ENCODE measurements around the gene ANXA4.
"Not testable (repeated sequence)": the region's sequence is repeated elsewhere in the genome, so short reads cannot be mapped to it uniquely, and the experiment has no call there.

ANXA4 gene

DNA sequence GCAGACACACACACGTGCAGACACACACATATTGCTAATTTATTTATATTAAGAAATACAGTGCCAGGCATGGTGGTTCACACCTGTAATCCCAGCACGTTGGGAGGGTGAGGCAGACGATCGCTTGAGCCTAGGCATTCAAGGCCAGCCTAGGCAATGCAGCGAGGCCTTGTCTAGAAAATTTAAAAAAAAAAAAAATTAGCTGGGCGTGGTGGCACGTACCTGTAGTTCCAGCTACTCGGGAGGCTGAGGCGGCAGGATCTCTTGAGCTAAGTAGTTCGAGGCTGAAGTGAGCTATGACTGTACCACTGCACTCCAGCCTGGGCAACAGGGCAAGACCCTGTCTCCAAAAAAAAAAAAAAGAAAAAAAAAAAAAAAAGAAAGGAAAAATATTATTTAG is 28.8 kb downstream of the ANXA4 start:
- no peak for ATAC-seq
- TF ChIP-seq, protein P1, sequence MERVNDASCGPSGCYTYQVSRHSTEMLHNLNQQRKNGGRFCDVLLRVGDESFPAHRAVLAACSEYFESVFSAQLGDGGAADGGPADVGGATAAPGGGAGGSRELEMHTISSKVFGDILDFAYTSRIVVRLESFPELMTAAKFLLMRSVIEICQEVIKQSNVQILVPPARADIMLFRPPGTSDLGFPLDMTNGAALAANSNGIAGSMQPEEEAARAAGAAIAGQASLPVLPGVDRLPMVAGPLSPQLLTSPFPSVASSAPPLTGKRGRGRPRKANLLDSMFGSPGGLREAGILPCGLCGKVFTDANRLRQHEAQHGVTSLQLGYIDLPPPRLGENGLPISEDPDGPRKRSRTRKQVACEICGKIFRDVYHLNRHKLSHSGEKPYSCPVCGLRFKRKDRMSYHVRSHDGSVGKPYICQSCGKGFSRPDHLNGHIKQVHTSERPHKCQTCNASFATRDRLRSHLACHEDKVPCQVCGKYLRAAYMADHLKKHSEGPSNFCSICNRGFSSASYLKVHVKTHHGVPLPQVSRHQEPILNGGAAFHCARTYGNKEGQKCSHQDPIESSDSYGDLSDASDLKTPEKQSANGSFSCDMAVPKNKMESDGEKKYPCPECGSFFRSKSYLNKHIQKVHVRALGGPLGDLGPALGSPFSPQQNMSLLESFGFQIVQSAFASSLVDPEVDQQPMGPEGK (CRISPR knock-in tag; IDR thresholded peaks at IDR 0.05; ENCODE audit: borderline replicate concordance): no peak
- TF ChIP-seq ZNF70 (CRISPR knock-in tag; IDR thresholded peaks at IDR 0.05): no peak
- TF ChIP-seq OSR1 (CRISPR knock-in tag; IDR thresholded peaks at IDR 0.05): no peak
- no peak for TF ChIP-seq TCF4 (CRISPR knock-in tag; IDR thresholded peaks at IDR 0.05; ENCODE audit: borderline replicate concordance)
- TF ChIP-seq, protein P2, sequence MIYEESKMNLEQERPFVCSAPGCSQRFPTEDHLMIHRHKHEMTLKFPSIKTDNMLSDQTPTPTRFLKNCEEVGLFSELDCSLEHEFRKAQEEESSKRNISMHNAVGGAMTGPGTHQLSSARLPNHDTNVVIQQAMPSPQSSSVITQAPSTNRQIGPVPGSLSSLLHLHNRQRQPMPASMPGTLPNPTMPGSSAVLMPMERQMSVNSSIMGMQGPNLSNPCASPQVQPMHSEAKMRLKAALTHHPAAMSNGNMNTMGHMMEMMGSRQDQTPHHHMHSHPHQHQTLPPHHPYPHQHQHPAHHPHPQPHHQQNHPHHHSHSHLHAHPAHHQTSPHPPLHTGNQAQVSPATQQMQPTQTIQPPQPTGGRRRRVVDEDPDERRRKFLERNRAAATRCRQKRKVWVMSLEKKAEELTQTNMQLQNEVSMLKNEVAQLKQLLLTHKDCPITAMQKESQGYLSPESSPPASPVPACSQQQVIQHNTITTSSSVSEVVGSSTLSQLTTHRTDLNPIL (CRISPR knock-in tag; IDR thresholded peaks at IDR 0.05; ENCODE audit: low read depth): no peak

DNA sequence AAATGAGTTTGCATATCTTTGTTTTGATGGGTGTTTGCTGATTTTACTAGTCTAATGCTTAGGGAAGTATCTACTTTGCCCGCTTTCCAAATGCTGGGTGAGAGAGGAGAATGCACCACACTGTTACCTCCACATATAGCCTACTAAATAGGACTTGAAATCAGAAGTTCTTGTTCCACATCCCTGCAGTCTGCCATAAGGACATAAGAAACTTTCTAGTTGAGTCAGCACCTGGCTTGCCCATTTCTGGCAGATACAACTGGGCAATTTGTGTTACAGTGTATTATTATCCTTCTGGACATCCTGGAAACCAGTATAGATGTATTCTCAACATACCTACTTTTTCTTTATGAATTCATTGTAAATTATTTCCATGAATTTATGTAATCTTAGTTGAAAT is 29.5 kb downstream of the ANXA4 start:
- TF ChIP-seq ESRRG (CRISPR knock-in tag; IDR thresholded peaks at IDR 0.05) (no peak), ZC3H10 (CRISPR knock-in tag; IDR thresholded peaks at IDR 0.05) (no peak), OSR1 (CRISPR knock-in tag; IDR thresholded peaks at IDR 0.05) (no peak), ISL1 (CRISPR knock-in tag; IDR thresholded peaks at IDR 0.05) (no peak), BACH2 (CRISPR knock-in tag; IDR thresholded peaks at IDR 0.05; ENCODE audit: borderline replicate concordance) (no peak), RARB (CRISPR knock-in tag; IDR thresholded peaks at IDR 0.05) (no peak), ZNF70 (CRISPR knock-in tag; IDR thresholded peaks at IDR 0.05) (no peak)
- TF ChIP-seq, protein P2 (CRISPR knock-in tag; IDR thresholded peaks at IDR 0.05; ENCODE audit: low read depth): no peak
- TF ChIP-seq, protein P3, sequence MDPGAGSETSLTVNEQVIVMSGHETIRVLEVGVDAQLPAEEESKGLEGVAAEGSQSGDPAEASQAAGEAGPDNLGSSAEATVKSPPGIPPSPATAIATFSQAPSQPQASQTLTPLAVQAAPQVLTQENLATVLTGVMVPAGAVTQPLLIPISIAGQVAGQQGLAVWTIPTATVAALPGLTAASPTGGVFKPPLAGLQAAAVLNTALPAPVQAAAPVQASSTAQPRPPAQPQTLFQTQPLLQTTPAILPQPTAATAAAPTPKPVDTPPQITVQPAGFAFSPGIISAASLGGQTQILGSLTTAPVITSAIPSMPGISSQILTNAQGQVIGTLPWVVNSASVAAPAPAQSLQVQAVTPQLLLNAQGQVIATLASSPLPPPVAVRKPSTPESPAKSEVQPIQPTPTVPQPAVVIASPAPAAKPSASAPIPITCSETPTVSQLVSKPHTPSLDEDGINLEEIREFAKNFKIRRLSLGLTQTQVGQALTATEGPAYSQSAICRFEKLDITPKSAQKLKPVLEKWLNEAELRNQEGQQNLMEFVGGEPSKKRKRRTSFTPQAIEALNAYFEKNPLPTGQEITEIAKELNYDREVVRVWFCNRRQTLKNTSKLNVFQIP (CRISPR knock-in tag; IDR thresholded peaks at IDR 0.05; ENCODE audit: borderline replicate concordance, low read depth): no peak
- TF ChIP-seq, protein P4, sequence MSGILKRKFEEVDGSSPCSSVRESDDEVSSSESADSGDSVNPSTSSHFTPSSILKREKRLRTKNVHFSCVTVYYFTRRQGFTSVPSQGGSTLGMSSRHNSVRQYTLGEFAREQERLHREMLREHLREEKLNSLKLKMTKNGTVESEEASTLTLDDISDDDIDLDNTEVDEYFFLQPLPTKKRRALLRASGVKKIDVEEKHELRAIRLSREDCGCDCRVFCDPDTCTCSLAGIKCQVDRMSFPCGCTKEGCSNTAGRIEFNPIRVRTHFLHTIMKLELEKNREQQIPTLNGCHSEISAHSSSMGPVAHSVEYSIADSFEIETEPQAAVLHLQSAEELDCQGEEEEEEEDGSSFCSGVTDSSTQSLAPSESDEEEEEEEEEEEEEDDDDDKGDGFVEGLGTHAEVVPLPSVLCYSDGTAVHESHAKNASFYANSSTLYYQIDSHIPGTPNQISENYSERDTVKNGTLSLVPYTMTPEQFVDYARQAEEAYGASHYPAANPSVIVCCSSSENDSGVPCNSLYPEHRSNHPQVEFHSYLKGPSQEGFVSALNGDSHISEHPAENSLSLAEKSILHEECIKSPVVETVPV (CRISPR knock-in tag; IDR thresholded peaks at IDR 0.05): no peak
- no peak for ATAC-seq

DNA sequence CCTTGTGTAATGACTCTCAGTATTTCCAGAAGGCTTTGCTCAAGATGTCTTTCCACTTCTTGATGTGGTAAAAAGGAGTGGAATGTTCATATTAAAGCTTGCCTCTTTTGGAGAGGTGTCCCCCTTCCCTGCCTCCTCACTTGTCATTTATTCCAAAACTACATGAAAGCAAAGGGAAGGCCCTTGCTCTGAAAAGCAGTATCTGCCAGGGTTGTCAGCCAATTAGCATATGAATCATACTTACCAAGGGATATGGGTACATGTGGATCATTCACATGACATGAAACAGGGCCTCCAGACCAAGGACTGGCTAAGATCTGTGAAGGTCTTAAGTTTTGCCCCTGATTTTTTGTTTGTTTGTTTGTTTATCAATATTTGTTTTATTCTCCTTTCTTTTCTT is 31.3 kb downstream of the ANXA4 start:
- peak; percentile 66 for ATAC-seq
- no peak for TF ChIP-seq OSR1 (CRISPR knock-in tag; IDR thresholded peaks at IDR 0.05)
- TF ChIP-seq BACH2 (CRISPR knock-in tag; IDR thresholded peaks at IDR 0.05; ENCODE audit: borderline replicate concordance): no peak
- no peak for TF ChIP-seq CSDC2 (CRISPR knock-in tag; IDR thresholded peaks at IDR 0.05)
- TF ChIP-seq ZC3H10 (CRISPR knock-in tag; IDR thresholded peaks at IDR 0.05): no peak
- TF ChIP-seq ESRRG (CRISPR knock-in tag; IDR thresholded peaks at IDR 0.05): no peak
- TF ChIP-seq, protein P3 (CRISPR knock-in tag; IDR thresholded peaks at IDR 0.05; ENCODE audit: borderline replicate concordance, low read depth): no peak
- no peak for TF ChIP-seq RARB (CRISPR knock-in tag; IDR thresholded peaks at IDR 0.05)
- TF ChIP-seq TCF4 (CRISPR knock-in tag; IDR thresholded peaks at IDR 0.05; ENCODE audit: borderline replicate concordance): no peak
- TF ChIP-seq, protein P5, sequence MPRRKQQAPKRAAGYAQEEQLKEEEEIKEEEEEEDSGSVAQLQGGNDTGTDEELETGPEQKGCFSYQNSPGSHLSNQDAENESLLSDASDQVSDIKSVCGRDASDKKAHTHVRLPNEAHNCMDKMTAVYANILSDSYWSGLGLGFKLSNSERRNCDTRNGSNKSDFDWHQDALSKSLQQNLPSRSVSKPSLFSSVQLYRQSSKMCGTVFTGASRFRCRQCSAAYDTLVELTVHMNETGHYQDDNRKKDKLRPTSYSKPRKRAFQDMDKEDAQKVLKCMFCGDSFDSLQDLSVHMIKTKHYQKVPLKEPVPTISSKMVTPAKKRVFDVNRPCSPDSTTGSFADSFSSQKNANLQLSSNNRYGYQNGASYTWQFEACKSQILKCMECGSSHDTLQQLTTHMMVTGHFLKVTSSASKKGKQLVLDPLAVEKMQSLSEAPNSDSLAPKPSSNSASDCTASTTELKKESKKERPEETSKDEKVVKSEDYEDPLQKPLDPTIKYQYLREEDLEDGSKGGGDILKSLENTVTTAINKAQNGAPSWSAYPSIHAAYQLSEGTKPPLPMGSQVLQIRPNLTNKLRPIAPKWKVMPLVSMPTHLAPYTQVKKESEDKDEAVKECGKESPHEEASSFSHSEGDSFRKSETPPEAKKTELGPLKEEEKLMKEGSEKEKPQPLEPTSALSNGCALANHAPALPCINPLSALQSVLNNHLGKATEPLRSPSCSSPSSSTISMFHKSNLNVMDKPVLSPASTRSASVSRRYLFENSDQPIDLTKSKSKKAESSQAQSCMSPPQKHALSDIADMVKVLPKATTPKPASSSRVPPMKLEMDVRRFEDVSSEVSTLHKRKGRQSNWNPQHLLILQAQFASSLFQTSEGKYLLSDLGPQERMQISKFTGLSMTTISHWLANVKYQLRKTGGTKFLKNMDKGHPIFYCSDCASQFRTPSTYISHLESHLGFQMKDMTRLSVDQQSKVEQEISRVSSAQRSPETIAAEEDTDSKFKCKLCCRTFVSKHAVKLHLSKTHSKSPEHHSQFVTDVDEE (CRISPR knock-in tag; IDR thresholded peaks at IDR 0.05): no peak
- TF ChIP-seq ZNF565 (CRISPR knock-in tag; conservative IDR thresholded peaks at IDR 0.05; ENCODE audit: low read depth): no peak
- TF ChIP-seq ARNTL (CRISPR knock-in tag; IDR thresholded peaks at IDR 0.05; ENCODE audit: borderline replicate concordance, low read depth): no peak
- no peak for TF ChIP-seq SNAI2 (CRISPR knock-in tag; IDR thresholded peaks at IDR 0.05)
- TF ChIP-seq PPARA (CRISPR knock-in tag; IDR thresholded peaks at IDR 0.05; ENCODE audit: borderline replicate concordance): no peak
- no peak for TF ChIP-seq TOX (CRISPR knock-in tag; IDR thresholded peaks at IDR 0.05; ENCODE audit: borderline replicate concordance)
- TF ChIP-seq ZNF70 (CRISPR knock-in tag; IDR thresholded peaks at IDR 0.05): no peak
- TF ChIP-seq ZFP3 (CRISPR knock-in tag; IDR thresholded peaks at IDR 0.05): no peak

DNA sequence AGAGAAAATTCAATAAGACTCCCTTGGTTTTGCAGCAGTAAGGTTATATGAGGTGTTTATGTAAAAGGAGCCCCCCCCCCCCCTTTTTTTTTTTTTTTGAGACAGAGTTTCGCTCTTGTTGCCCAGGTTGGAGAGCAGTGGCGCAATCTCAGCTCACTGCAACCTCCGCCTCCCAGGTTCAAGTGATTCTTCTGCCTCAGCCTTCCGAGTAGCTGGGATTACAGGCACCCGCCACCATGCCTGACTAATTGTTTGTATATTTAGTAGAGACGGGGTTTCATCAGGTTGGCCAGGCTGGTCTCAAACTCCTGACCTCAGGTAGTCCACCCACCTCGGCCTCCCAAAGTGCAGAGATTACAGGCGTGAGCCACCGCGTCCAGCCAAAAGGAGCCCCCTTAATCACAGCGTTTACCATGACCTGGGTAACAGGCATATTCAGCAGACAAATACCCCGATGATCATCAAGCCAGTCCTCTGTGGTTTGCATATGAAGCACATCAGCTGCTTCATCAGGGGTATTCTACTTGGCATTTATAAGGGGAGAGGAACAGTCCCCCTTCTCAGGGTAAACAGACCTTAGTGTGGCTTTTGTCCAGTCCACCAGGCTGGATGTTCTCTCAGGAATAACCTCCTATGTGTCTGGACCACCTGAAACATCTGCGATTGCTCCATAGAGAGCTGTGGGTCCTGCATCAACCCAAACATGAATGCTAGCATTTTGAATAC is 32.5 kb downstream of the ANXA4 start:
- ATAC-seq: not testable (repeated sequence)
